GM18499 (cell line): ENCODE measurements around the gene HTR3E.
"Not testable (repeated sequence)": the region's sequence is repeated elsewhere in the genome, so short reads cannot be mapped to it uniquely, and the experiment has no call there.

Source experiments
- ATAC-seq: cut with Tn5 transposase; IDR thresholded peaks from one replicate; pipeline ENCODE4 v1.9.1; 2021; ENCODE audit warnings: moderate number of reproducible peaks; ENCODE audit not compliant: insufficient read depth, unreplicated experiment

HTR3E gene, protein sequence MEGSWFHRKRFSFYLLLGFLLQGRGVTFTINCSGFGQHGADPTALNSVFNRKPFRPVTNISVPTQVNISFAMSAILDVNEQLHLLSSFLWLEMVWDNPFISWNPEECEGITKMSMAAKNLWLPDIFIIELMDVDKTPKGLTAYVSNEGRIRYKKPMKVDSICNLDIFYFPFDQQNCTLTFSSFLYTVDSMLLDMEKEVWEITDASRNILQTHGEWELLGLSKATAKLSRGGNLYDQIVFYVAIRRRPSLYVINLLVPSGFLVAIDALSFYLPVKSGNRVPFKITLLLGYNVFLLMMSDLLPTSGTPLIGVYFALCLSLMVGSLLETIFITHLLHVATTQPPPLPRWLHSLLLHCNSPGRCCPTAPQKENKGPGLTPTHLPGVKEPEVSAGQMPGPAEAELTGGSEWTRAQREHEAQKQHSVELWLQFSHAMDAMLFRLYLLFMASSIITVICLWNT

DNA sequence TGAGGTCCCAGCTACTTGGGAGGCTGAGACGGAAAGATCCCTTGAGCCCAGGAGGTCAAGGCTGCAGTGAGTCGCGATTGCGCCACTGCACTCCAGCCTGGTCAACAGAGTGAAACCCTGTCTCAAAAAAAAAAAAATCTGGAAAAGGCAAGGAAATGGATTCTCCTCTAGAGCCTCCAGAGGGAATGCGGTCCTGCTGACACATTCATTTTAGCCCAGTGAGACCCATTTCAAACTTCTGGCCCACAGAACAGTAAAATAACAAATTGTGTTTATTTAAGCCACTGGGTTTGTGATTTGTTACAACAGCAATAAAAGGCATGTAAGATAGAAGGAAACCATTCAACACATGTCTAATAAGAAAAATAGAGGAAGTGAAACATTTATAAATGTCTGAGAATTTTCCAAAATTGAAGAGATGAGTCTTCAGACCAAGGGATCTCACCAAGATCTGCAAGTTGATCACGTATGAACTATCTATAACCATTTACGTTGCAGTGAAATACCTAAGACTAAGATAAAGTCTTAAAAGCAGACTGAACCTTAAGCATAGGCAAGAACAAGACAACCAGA, at the start of gene HTR3E:
HTR3E (plus strand) TSS at position 254 of the 573 bp plus-strand sequence. CDS start 466 bp downstream, outside the sequence.
- no peak for ATAC-seq

DNA sequence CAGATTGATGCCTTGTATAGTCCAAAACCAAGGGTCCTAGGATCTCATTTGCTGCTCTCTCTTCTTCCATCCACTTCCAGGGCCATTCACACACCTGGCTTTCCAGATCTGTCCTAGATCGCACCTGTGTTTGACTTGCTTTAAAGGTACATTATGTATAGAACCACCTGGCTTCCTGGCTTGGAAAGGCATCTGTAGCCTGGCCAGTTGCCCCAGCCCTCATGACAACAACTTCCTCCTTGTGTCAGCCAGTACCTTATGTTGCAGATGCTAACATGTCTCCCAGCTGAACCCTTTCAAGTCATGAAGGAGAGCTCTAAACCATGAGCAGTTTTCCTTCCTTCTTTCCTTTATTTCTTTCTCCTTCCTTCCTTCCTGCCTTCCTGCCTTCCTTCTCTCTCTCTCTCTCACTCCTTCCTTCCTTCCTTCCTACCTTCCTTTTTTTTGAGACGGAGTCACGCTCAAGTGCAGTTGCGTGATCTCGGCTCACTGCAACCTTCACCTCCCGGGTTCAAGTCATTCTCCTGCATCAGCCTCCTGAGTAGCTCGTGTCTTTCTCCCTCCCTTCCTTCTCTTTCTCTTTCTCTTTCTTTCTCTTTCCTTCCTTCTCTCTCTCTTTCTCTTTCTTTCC, 46.5 kb upstream of the HTR3E start:
- no peak for ATAC-seq

GRCh38 chr3:184052767-184053166, 44.1 kb upstream of the HTR3E start, which contains the start of gene HTR3C:
HTR3C (plus strand) TSS chr3:184053047; CDS start chr3:184053081, 34 bp downstream.
- ATAC-seq, result no peak

GRCh38 chr3:184058029-184058428, 38.8 kb upstream of the HTR3E start:
- no peak for ATAC-seq

GRCh38 chr3:184059424-184059823, 37.4 kb upstream of the HTR3E start:
- ATAC-seq, result no peak

GRCh38 chr3:184062637-184063036, 34.2 kb upstream of the HTR3E start:
- no peak for ATAC-seq

GRCh38 chr3:184066211-184066610, 30.7 kb upstream of the HTR3E start:
- ATAC-seq, result no peak

DNA sequence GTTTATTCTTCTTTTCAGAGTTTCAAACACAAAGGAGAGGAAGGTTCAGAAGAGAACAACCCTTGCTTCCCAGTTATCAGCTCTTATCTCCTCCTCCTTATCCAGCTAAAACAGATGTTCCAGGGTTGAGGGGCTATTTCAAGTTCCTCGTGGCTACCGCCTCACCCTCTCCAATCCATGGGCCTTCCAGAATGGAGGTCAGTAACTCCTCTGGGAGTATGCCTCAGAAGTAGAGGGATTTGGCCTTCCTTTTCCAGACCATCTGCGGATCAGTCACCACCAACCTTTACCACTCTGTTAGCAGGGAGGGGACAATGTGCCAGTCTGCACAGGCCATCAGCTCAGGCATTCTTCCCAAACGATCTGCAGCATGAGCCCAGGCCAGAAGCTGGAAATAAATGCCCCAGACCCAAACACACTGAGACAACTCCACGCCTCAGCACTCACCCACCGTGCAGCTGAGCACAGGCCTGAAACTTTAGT, 29.2 kb upstream of the HTR3E start:
- no peak for ATAC-seq

DNA sequence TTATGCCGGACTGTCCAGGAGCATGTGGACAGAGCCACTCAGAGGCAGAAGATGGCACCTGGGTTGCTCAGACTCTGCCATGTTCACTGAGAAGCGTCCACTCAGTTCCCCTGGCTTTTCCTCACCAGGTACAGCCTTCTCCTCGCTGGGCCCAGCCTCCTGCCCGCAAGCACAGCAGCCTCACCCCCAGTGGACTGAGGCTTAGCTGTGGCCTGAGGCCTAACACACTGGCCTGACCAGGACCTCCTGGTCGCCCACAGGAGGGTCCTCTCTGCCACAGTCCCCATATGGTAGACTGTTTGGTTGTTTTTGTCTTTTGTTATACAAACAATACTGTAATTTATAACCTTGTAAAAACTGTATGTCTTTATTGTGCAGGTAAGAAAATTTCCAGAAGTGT, 28.5 kb upstream of the HTR3E start:
- no peak for ATAC-seq

GRCh38 chr3:184071142-184071541, 25.7 kb upstream of the HTR3E start:
- ATAC-seq, result not testable (repeated sequence)

DNA sequence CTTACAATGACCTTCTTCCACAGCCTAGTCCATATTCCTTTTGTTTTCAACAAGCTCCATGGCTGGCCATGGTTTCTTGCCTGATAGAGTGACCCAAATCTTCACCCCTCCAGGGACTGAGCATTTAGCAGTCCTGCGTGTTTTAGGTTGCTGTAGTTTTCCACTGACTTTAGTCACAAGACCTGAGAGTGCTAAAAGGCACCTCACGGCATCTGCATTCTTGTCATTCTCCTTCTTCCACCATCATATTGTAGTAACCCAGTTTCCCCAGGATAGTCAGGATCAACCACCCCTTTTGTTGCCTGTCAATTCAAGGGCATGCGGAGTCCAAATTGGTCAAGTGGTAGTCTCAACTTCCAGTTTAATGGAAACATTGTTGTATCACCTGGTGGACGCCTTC, 23.2 kb upstream of the HTR3E start:
- ATAC-seq, result no peak

GRCh38 chr3:184075901-184076300, 21.0 kb upstream of the HTR3E start:
- ATAC-seq, result no peak

GRCh38 chr3:184077881-184078280, 19.0 kb upstream of the HTR3E start:
- no peak for ATAC-seq

- no peak for ATAC-seq
These were observed 18.0 kb upstream of the HTR3E start for GRCh38 chr3:184078851-184079250.

GRCh38 chr3:184081116-184081830, 15.6 kb upstream of the HTR3E start:
- ATAC-seq, result no peak

DNA sequence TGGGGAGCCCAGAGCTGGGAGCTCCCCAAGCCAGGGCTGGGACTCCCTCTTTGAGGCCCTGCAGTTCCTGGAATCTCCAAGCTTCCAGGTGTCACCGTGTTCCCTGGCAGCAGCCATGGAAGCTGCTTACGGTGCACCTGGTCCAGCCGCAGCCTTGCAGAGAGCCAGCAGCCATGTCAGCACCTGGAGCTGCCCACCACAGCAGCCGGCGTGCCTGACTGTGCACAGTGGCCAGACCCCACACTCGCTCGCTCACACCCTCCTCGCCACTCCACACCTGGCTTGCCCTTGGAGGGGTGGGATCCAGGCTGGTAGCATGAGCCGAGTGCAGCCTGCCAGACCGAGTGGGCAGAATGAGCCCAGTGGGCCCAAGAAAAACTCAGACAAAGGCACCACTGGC, 14.8 kb upstream of the HTR3E start:
- no peak for ATAC-seq

- no peak for ATAC-seq
These were observed 14.4 kb upstream of the HTR3E start for GRCh38 chr3:184082465-184082864.

GRCh38 chr3:184085389-184085852, 11.4 kb upstream of the HTR3E start:
- no peak for ATAC-seq

DNA sequence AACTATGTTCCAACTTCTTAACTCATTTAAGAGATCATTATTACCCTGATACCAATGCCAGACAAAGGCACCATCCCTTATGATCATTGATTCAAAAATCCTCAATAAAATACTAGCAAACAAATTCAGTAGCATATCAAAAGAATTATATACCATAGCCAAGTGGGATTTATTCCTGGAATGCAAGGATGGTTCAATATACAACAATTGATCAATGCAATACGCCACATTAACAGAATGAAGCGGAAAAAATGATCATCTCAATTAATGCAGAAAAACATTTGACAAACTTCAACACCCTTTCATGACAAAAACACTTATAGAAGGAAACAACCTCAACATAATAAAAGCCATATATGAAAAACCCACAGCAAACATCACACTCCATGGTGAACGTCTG, 4.7 kb upstream of the HTR3E start:
- ATAC-seq, result no peak

- no peak for ATAC-seq
These were observed 692 bp downstream of the HTR3E start for GRCh38 chr3:184097556-184097955.
